ENCODE measurements around the gene MDGA2.

DNA sequence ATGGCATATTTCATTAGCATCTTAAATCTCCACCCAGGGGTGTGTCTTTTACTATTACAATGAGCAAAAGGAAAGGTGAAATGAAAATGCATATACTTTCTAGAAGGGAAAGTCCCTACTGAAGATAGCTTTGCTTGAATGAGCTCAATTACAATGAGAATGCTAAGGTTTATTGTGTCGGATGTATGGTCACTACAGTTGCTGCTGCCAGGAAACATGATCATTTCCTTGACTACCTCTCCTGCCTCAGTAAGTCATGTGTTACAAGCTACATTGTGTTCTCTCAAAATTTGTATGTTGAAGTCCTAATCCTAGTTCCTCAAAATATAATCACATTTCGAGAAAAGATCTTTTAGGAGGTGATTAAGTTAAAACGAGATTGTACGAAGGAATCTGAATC lies 322.2 kb downstream of the MDGA2 start:
- TF ChIP-seq, protein P1, sequence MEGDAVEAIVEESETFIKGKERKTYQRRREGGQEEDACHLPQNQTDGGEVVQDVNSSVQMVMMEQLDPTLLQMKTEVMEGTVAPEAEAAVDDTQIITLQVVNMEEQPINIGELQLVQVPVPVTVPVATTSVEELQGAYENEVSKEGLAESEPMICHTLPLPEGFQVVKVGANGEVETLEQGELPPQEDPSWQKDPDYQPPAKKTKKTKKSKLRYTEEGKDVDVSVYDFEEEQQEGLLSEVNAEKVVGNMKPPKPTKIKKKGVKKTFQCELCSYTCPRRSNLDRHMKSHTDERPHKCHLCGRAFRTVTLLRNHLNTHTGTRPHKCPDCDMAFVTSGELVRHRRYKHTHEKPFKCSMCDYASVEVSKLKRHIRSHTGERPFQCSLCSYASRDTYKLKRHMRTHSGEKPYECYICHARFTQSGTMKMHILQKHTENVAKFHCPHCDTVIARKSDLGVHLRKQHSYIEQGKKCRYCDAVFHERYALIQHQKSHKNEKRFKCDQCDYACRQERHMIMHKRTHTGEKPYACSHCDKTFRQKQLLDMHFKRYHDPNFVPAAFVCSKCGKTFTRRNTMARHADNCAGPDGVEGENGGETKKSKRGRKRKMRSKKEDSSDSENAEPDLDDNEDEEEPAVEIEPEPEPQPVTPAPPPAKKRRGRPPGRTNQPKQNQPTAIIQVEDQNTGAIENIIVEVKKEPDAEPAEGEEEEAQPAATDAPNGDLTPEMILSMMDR (IDR thresholded peaks at IDR 0.05; ENCODE audit: insufficient read depth, low read length, poor library complexity, severe bottlenecking) = no peak
- no peak for TF ChIP-seq EZH2phosphoT487 (conservative IDR thresholded peaks at IDR 0.05; ENCODE audit: low read length)

Data from SU-DHL-6 (cell line).